H9 (cell line): Measurements from ENCODE around the gene SNX12. TPM values are rescaled to one million over a fixed set of nuclear protein-coding genes. Genes with fewer than 3 reads are reported as not detected.

ENCODE experiments used
- DNase-seq: peaks from one replicate; pipeline ENCODE4 v3.0.0-alpha.2; 2017
- H2AFZ ChIP-seq: one replicate; pipeline ENCODE4 v1.6.1; 2013; ENCODE audit warnings: mild to moderate bottlenecking, low read length, control low read depth, moderate library complexity
- H2AK5ac ChIP-seq: 2 replicates; pipeline ENCODE4 v1.6.1; 2013; ENCODE audit warnings: low read length, control low read depth, mixed read lengths; ENCODE audit not compliant: insufficient read length
- H2BK120ac ChIP-seq: one replicate; pipeline ENCODE4 v1.6.1; 2013; ENCODE audit warnings: low read depth, mild to moderate bottlenecking, low read length, control low read depth, inconsistent platforms; ENCODE audit not compliant: poor library complexity, severe bottlenecking
- H2BK12ac ChIP-seq: 2 replicates; pipeline ENCODE4 v1.6.1; 2013; ENCODE audit warnings: low read length, control low read depth, mixed read lengths, low read depth; ENCODE audit not compliant: insufficient read length
- H2BK15ac ChIP-seq: 2 replicates; pipeline ENCODE4 v1.6.1; 2013; ENCODE audit warnings: low read depth, low read length, control low read depth
- H2BK20ac ChIP-seq: one replicate; pipeline ENCODE4 v1.6.1; 2013; ENCODE audit warnings: low read depth, mild to moderate bottlenecking, low read length, control low read depth, inconsistent platforms; ENCODE audit not compliant: poor library complexity, severe bottlenecking
- H2BK5ac ChIP-seq: 2 replicates; pipeline ENCODE4 v1.6.1; 2013; ENCODE audit warnings: low read length, control low read depth, mixed read lengths; ENCODE audit not compliant: insufficient read length
- H3K14ac ChIP-seq: 2 replicates; pipeline ENCODE4 v1.6.1; 2013; ENCODE audit warnings: low read length, control low read depth; ENCODE audit not compliant: insufficient read depth
- H3K18ac ChIP-seq: 2 replicates; pipeline ENCODE4 v1.6.1; 2013; ENCODE audit warnings: low read depth, mild to moderate bottlenecking, mixed read lengths, low read length, control low read depth; ENCODE audit not compliant: insufficient read length
- H3K23ac ChIP-seq: 2 replicates; pipeline ENCODE4 v1.6.1; 2013; ENCODE audit warnings: low read length, control low read depth, mixed read lengths, low read depth; ENCODE audit not compliant: insufficient read length
- H3K23me2 ChIP-seq: 2 replicates; pipeline ENCODE4 v1.6.1; 2013; ENCODE audit warnings: low read depth, mild to moderate bottlenecking, mixed read lengths, low read length, control low read depth; ENCODE audit not compliant: insufficient read length, poor library complexity, severe bottlenecking
- H3K27ac ChIP-seq: 2 replicates; pipeline ENCODE4 v1.5.1; 2013; ENCODE audit warnings: low read length, control low read depth, mixed read lengths, low read depth; ENCODE audit not compliant: insufficient read length
- H3K27me3 ChIP-seq: 2 replicates; pipeline ENCODE4 v1.6.1; 2013; ENCODE audit warnings: low read length, control low read depth, inconsistent platforms; ENCODE audit not compliant: insufficient read depth
- H3K4ac ChIP-seq: 2 replicates; pipeline ENCODE4 v1.6.1; 2013; ENCODE audit warnings: low read depth, mild to moderate bottlenecking, control low read depth, inconsistent platforms, low read length, moderate library complexity
- H3K4me1 ChIP-seq: 2 replicates; pipeline ENCODE4 v1.6.1; 2013; ENCODE audit warnings: low read length, control low read depth, inconsistent platforms; ENCODE audit not compliant: insufficient read depth
- H3K4me2 ChIP-seq: 2 replicates; pipeline ENCODE4 v1.6.1; 2013; ENCODE audit warnings: low read length, control low read depth, mixed read lengths; ENCODE audit not compliant: insufficient read length, insufficient read depth
- H3K56ac ChIP-seq: 2 replicates; pipeline ENCODE4 v1.6.1; 2013; ENCODE audit warnings: low read depth, mild to moderate bottlenecking, mixed read lengths, low read length, control low read depth; ENCODE audit not compliant: insufficient read length
- H3K79me1 ChIP-seq: 2 replicates; pipeline ENCODE4 v1.6.1; 2013; ENCODE audit warnings: low read depth, mild to moderate bottlenecking, moderate library complexity, low read length, control low read depth, inconsistent platforms; ENCODE audit not compliant: insufficient read depth, poor library complexity, severe bottlenecking
- H3K79me2 ChIP-seq: 2 replicates; pipeline ENCODE4 v1.6.1; 2013; ENCODE audit warnings: low read length, control low read depth, inconsistent platforms; ENCODE audit not compliant: insufficient read depth
- H3K9ac ChIP-seq: 2 replicates; pipeline ENCODE4 v1.6.1; 2013; ENCODE audit warnings: low read length, control low read depth, mixed read lengths; ENCODE audit not compliant: insufficient read length; ENCODE audit errors: extremely low read depth
- H3K9me3 ChIP-seq: one replicate; pipeline ENCODE4 v1.6.1; 2013; ENCODE audit warnings: low read depth, low read length, inconsistent platforms; ENCODE audit not compliant: control insufficient read depth
- H3T11ph ChIP-seq: one replicate; pipeline ENCODE4 v1.6.1; 2013; ENCODE audit warnings: mild to moderate bottlenecking, low read length, control low read depth, inconsistent platforms
- H4K20me1 ChIP-seq: one replicate; pipeline ENCODE4 v1.6.1; 2013; ENCODE audit not compliant: control insufficient read depth, insufficient read length, insufficient read depth
- H4K5ac ChIP-seq: 2 replicates; pipeline ENCODE4 v1.6.1; 2013; ENCODE audit warnings: low read depth, mild to moderate bottlenecking, mixed read lengths, low read length, control low read depth; ENCODE audit not compliant: insufficient read length
- H4K8ac ChIP-seq: replicated peaks from 2 replicates; pipeline ENCODE4 v1.6.1; 2013; ENCODE audit warnings: low read length, control low read depth, mixed read lengths, low read depth; ENCODE audit not compliant: insufficient read length
- H4K91ac ChIP-seq: 2 replicates; pipeline ENCODE4 v1.6.1; 2013; ENCODE audit warnings: low read depth, mild to moderate bottlenecking, moderate library complexity, mixed read lengths, low read length, control low read depth; ENCODE audit not compliant: insufficient read length
- H3K27ac Mint-ChIP-seq, 3 experiments: 2 replicates in 2 of 3; 3 replicates in 1 of 3; pipeline ENCODE4 v1.8.0; 2020 to 2021; ENCODE audit warnings: mixed read lengths in 3 of 3, mild to moderate bottlenecking in 1 of 3, moderate library complexity in 1 of 3
- H3K27me3 Mint-ChIP-seq: 2 replicates; pipeline ENCODE4 v1.8.0; 2021; ENCODE audit warnings: low read depth, mild to moderate bottlenecking, moderate library complexity, mixed read lengths
- H3K36me3 Mint-ChIP-seq, 3 experiments: 2 replicates in 2 of 3; 3 replicates in 1 of 3; pipeline ENCODE4 v1.8.0; 2020 to 2021; ENCODE audit warnings: low read depth in 3 of 3, mixed read lengths in 3 of 3; ENCODE audit not compliant: insufficient read depth in 1 of 3
- H3K4me1 Mint-ChIP-seq, 2 experiments: 2 replicates each; pipeline ENCODE4 v1.8.0; 2020; ENCODE audit warnings: mixed read lengths in 2 of 2
- H3K4me3 Mint-ChIP-seq, 2 experiments: 2 replicates in 1 of 2; 3 replicates in 1 of 2; pipeline ENCODE4 v1.8.0; 2020 to 2021; ENCODE audit warnings: mild to moderate bottlenecking in 2 of 2, mixed read lengths in 2 of 2, moderate library complexity in 1 of 2
- H3K9me3 Mint-ChIP-seq, 2 experiments: 2 replicates in 1 of 2; 3 replicates in 1 of 2; pipeline ENCODE4 v1.8.0; 2020; ENCODE audit warnings: mild to moderate bottlenecking in 2 of 2, mixed read lengths in 2 of 2, moderate library complexity in 1 of 2
- CTCF ChIP-seq: fragments of 200-600 bp; sonication (generic); conservative IDR thresholded peaks from 3 replicates; pipeline ENCODE4 v1.8.0; 2021; ENCODE audit warnings: antibody characterized with exemption, mild to moderate bottlenecking
- WGBS: extraction: QIAGEN DNeasy Blood & Tissue Kit; methylation state at CpG from one replicate; pipeline ENCODE4 v1.1.7; 2013; ENCODE audit warnings: missing lambda C conversion rate, low lambda C conversion rate, mixed read lengths; ENCODE audit not compliant: insufficient read length; ENCODE audit errors: extremely low coverage; 5-methylcytosine and 5-hydroxymethylcytosine counted together
- total RNA-seq: library from RNA; stranded (reverse); gene quantifications from 2 replicates; pipeline ENCODE4 v1.2.1, GENCODE V29; 2021

Gene SNX12
- total RNA-seq, 1 experiment from 2014 or later: 69.1 TPM

GRCh38 chrX:71103110-71103983, 35.2 kb upstream of the SNX12 start:
- Histone ChIP-seq H3K27ac (no peak overlapping the region), H3K4me1 (peaks cover 9% of the 10 kb centered on the region; the same call in 1 of the 2 replicates), H3K23ac (no peak overlapping the region), H2BK15ac (no peak overlapping the region), H2BK5ac (no peak overlapping the region), H4K20me1 (no peaks in the 10 kb centered on the region), H3K56ac (no peak overlapping the region), H3K4ac (no peak overlapping the region), H3T11ph (no peak overlapping the region), H3K27me3 (no peaks in the 10 kb centered on the region), H2AK5ac (no peak overlapping the region), H2BK120ac (no peak overlapping the region), H3K79me2 (no peaks in the 10 kb centered on the region), H4K5ac (no peak overlapping the region), H2AFZ (no peak overlapping the region), H2BK20ac (no peak overlapping the region), H2BK12ac (no peak overlapping the region), H3K79me1 (no peaks in the 10 kb centered on the region), H4K8ac (no peak overlapping the region), H3K23me2 (no peaks in the 10 kb centered on the region), H4K91ac (no peak overlapping the region), H3K9ac (no peak overlapping the region), H3K9me3 (peaks cover 5% of the 10 kb centered on the region), H3K14ac (no peak overlapping the region), H3K4me2 (peak overlapping the region; percentile 51), H3K18ac (no peak overlapping the region)
- H3K4me3 Mint-ChIP-seq: peak overlapping the region; percentile 51 to 71
- TF ChIP-seq CTCF: no peak
- peaks cover 48 to 69% of the 10 kb centered on the region in 2 experiments for H3K4me1 Mint-ChIP-seq
- H3K27me3 Mint-ChIP-seq: peaks cover 39% of the 10 kb centered on the region
- H3K36me3 Mint-ChIP-seq: peaks cover 2 to 12% (median 10%) of the 10 kb centered on the region in 3 experiments; a peak in 5 of 7 replicates
- H3K27ac Mint-ChIP-seq: peak overlapping the region; percentile 44 to 95 (median 65); a peak in 6 of 7 replicates
- WGBS: no CpG with 5 or more reads among the region's 10 CpGs
- peaks cover 75 to 81% of the 10 kb centered on the region in 2 experiments for H3K9me3 Mint-ChIP-seq
- peak; percentile 56 for DNase-seq
